Activated CD4-positive, alpha-beta T cell treated with anti-CD3 and anti-CD28 coated beads for 48 hours (primary cell): Measurements from ENCODE around the gene PKP1.

Experiments used
- DNase-seq: peaks from one replicate; pipeline ENCODE4 v3.0.0-alpha.2; 2020

The PKP1 gene

GRCh38 chr1:201331166-201331565 is 47.9 kb downstream of the PKP1 start:
- DNase-seq = no peak

- no peak for DNase-seq
These were observed 48.7 kb downstream of the PKP1 start for GRCh38 chr1:201332021-201332420.

GRCh38 chr1:201332616-201333335 is 49.5 kb downstream of the PKP1 start:
- DNase-seq = no peak

GRCh38 chr1:201334325-201335173 is 51.2 kb downstream of the PKP1 start:
- no peak for DNase-seq

- no peak for DNase-seq
These were observed 52.0 kb downstream of the PKP1 start for GRCh38 chr1:201335174-201335870.

GRCh38 chr1:201335901-201336300 is 52.6 kb downstream of the PKP1 start:
- no peak for DNase-seq

GRCh38 chr1:201336711-201337450 is 53.6 kb downstream of the PKP1 start:
- DNase-seq = no peak

GRCh38 chr1:201341377-201341776 is 58.1 kb downstream of the PKP1 start:
- DNase-seq = no peak

- DNase-seq = no peak
These were observed 61.1 kb downstream of the PKP1 start for GRCh38 chr1:201344206-201345080.

GRCh38 chr1:201345081-201345355 is 61.7 kb downstream of the PKP1 start:
- no peak for DNase-seq

GRCh38 chr1:201346337-201346939 is 63.1 kb downstream of the PKP1 start:
- DNase-seq = peak; percentile 12

- DNase-seq = no peak
These were observed 63.7 kb downstream of the PKP1 start for GRCh38 chr1:201346987-201347386.

- no peak for DNase-seq
These were observed 64.3 kb downstream of the PKP1 start for GRCh38 chr1:201347498-201348210.

- DNase-seq = peak; percentile 54
These were observed 64.9 kb downstream of the PKP1 start for GRCh38 chr1:201348211-201348566.

- no peak for DNase-seq
These were observed 65.8 kb downstream of the PKP1 start for GRCh38 chr1:201349092-201349491.

- DNase-seq = no peak
These were observed 67.0 kb downstream of the PKP1 start for GRCh38 chr1:201350361-201350725.

- DNase-seq = no peak
These were observed 67.6 kb downstream of the PKP1 start for GRCh38 chr1:201350884-201351283.

- no peak for DNase-seq
These were observed 68.3 kb downstream of the PKP1 start for GRCh38 chr1:201351617-201352016.

GRCh38 chr1:201353186-201353940 is 70.1 kb downstream of the PKP1 start:
- DNase-seq = no peak

GRCh38 chr1:201354151-201354900 is 71.0 kb downstream of the PKP1 start:
- no peak for DNase-seq
